Measurements from ENCODE around the gene PELI1.
"Not testable (repeated sequence)": the region's sequence is repeated elsewhere in the genome, so short reads cannot be mapped to it uniquely, and the experiment has no call there.

Gene PELI1

DNA sequence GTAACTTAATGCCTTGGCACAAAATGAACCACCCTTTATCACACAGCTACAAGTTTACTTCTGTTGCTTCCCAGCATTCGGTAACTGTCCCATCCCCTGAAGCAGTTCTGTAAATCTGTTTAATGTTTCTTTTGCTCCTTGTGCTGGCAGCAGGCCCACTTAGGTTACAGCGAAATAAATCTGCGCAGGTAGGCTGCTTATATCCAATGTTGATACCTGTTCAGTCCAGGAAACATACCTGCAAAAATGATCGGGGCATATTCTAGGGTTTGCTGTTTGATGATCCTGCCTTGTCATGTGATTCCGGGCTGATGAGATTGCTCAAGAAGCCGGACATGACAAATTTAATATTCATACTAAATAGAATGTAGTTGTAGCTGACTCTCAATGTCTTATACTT, 23.3 kb downstream of the PELI1 start:
- DNase-seq, result no peak

DNA sequence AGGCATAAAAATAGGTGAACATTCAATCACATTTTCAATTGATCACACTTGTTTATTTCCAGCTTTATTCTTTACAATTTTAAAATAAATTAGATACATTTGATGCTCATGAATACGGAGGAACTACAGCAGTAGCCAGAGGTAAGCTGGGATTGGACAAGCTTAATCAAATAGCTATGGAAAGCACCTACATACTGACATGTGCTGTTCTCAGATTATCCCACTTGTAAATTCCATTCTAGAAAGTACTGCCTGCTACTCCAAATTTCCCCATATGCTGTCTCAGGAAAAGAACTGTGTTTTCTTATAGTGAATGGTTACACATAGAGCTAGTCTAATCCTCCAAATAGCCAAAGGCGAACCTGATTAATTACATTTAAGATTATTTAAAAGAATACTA, 24.2 kb downstream of the PELI1 start:
- DNase-seq, result no peak

DNA sequence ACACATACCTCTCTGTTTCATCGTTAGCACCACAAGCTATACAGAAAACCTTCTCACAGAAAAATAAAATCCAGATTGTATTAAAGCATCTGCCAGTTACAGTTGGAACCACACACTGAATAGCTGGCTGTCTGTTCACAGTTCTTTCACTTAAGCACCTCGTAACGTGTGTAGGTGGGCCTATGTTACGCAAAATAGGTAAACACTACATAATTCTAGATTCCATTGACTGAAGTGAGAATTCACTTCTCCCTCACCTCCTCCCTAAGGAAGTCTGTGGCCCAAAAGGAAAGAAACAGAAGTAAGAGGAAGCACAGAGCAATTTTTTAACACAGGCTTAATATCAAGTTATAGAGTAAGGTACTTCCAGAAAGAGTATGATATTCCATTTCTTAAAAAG, 24.9 kb downstream of the PELI1 start:
- DNase-seq, result no peak

DNA sequence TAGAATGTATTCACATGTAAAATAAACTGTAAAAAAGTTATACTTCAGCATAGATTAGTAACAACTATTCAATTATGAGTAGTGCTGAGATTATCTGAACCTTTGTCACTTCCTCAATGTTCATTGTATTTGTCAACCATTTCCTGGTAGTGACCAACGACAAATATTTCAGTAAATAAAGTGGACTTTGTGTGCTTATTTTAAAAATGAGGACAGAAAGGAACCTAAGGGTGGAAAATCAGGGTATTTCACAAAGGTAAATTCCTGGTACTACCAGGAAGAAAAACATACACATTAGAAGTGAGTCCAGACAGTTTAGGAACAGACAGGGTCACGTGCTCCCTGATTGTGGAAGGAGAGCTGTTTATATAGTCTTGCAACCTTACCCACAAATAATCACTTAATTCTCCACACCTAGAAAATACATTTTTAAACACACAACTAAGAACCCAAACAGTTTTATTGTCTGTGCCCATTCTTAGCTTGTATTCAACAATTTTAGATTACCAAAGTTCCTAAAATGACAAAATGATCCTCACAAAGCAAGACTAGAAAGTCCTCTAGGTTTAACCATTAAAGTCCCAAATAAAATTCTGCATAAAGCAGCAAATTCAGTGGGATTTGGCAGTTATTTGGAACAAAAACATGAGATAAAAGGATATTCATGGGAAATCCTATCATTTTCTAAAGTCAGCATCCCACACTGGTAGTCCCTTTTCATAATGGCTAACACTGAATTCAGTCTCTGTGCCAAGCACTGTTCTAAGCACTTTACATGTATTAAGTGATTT, 28.2 kb downstream of the PELI1 start:
- no peak for DNase-seq

DNA sequence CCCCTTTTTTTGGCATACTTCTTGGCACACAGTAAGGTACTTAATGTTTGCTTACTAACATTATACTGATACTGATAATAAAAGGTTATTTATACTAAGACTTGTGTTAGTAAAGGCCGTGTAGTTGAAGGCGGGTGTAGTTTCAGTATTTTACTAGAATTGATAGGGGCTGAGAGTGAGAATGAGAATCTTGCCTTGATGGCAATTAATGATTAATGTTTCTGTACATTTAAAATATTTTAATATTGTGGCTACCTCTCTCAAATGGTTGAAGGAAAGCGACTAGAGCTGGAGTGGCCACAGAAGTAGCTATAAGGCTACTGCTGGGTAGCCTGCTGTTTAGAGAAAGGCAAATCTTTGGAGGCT, 29.3 kb downstream of the PELI1 start:
- no peak for DNase-seq

DNA sequence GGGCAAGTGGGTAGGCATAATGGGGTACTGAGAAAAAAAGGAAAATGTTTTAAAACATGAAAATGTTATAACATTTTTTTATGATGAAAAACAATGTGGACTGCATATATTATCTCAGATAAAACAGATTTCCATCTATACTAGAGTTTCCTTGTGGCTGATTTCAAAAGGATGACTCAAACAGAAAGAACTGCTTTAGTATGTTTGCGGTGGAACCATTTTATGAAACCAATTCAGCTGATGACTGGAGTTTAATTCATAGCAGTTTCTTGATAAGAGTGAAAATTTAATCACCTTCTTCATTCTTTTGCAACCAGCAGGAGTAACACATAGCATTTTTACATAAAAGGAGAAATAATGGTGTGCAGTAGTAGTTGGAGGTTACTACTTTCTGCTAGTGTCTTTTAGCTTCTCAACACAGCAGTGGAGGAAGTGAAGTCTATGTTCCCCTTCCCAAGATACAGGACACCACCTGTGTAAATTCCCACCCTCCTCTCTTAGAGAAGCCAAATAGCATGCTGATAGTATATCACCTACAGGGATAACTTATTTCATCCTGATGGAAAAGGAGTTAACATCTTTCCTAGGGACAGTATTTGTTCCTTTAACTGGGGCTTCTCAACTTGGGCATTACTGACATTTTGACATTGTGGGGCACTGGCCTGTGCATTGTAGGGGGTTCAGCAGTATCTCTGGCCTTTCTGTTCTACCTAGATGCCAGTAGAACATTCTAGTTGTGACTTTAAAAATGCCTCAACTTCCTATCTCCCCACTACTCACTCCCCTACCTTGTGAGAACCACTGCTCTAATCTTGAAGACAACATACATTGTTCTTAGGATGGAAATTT, 29.9 kb downstream of the PELI1 start:
- no peak for DNase-seq

DNA sequence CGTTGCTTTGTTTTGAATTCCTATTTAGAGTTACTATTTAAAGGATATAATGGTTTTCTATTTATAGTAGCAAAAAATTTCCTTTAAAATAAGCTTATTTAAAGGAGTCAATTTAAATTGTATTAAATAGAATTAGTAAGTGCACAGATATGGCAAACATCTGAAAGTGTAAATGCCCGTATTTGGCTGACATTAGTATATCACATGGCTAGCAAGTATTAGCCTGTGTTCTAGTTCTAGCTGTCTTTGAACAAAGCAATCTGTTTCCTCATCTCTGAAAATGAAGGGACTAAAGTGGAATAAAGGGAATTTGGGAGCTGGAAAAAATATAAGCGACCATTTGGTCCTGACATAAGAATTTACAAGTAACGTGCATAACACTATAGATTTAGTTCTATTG, 32.2 kb downstream of the PELI1 start:
- DNase-seq, result no peak

DNA sequence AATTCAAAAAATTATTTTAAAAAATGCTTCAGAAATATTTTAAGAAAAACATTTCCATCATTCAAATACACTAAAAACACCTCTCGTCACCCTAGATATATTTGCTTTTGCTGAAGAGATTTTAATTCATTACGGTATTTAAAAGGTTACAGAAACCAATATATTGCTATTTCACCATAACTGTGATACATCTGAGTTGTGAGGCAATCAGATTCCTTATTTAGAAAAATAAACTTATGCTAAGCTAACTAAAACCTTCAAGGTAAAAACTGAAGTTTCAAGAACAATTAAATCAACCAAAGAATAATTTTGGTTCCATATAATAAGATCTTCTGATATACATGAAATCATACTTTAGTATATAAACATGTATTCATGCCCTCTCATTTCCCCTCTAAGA, 32.8 kb downstream of the PELI1 start:
- DNase-seq, result no peak

DNA sequence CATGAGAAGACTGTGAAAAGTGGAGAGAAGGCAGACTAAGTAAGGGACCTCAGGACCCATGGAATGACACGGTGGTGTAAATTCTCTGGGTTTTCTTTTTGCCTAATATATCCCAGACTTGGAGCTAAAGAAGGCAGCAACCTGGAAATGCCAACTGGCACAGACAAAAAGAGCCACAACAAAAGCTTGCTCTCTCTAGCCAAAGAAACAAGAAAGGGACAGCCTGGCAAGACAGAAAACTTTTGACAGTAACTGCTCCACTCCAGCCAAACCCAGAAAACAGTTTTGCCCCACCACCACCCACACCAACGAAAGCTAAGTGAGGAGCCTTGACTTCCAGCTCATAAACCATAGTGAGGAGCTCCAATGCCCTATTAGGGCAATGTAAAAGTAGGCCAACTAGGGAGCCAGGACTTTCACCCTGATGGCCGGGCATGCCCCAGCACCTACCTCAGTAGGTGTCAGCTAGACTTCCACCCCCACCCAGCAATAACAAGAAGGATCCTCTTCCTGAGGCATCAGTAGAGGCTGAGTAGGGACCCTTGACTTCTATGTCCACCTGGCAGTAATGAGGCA, 35.5 kb downstream of the PELI1 start:
- DNase-seq, result no peak

DNA sequence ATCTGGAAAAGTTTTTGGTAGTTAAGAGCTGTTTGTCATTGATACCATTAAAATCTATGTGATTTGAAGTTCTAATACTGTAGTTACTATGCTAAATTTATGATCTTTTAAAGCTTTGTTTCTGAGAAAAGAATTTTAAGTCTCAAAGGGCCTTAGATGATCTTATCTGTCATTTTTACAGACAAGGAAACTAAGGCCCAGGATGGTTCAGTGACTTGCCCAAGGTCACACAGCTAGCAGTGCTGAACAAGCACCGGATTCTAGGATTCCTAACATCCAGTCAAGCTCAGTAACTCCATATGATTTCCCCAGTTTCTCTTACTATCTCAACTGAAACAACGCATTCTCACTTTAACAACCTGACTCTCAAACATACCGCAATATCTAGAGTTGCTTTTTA, 37.7 kb downstream of the PELI1 start:
- DNase-seq, result no peak

DNA sequence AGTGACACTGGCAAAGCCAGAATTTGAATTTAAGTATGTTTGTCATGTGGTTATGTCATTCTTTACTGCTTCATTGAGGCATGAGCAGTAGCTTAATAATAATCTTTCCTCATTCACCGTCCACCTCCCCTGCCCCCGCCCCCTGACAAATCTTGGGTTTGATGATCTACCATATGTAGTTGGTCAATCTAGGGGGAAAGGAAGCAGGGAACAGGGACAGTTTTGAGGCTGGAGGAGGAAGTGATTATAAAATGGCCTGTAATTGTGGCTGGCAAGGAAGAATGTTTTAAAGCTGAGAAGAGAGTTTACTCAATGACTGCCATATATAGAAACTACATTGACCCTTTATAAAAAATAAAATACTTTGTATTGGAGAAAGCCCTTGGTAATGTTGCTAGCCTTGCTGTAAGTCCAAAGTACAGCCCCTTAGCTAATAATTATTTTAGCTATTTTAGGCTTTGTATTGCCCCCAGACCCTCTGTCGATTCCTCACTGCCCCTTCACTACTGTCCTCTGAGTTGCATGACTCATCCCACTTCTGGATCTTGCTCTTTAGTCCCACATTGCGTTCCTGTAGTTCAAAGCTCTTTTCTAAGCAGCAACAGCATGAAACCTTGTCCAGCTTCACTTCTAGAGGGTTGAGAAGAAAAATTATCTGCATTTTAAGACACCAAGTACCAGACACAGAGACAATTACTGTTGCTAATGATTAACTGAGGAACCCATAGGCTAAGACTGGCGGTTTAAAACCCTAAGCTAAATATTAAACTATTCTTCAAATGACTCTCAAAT, 38.4 kb downstream of the PELI1 start:
- no peak for DNase-seq

DNA sequence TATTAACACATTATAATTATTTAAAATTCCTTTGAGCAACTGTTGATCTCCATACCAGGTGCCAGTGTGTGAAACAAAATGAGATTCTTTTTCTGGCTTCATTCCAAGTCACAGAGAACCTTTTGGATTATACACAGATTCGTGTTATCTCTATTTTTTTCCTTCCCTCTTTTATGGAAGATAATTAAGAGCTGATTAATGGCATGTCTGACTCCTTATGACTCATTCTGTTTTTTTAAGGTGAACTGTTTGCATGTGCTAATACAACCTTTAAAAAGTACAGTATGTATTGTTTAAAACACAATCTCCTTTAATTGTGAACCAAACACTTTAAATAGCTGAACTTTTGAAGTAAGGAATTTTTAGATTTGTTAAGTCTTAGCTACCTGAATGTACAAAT, 39.3 kb downstream of the PELI1 start:
- DNase-seq, result no peak

DNA sequence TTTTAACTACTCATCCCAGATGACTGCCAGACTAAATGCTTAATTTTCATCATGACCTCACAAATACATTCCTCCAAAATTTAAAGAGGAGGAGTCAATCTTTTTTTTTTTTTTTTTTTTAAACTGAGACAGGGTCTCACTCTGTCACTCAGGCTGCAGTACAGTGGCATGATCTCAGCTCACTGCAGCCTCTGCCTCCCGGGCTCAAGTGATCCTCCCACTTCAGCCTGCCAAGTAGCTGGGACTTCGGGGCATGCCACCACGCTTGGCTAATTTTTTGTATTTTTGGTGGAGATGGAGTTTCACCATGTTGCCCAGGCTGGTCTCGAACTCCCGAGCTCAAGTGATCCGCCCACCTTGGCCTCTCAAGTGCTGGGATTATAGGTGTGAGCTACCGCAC, 41.5 kb downstream of the PELI1 start:
- DNase-seq, result not testable (repeated sequence)

DNA sequence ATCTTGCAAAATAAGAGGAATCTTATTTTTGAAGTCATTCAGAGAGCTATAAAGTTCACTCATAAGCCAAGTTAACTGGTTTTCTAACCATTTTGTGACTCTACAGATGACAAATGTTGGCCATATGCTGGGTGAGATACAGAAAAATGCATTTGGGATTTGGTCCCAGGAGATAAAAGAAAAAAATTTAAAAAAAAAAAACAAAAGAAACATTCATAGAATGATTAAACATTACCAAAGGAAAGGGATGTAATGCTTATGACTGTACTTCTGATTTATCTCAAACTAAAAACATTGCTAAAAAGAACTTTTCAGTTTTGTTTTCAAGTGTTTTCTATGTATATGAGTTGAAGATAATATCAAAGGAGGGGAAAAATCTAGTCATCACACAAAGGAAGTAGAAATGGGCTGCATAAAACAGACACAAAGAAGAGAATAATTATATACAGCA, 43.1 kb downstream of the PELI1 start:
- no peak for DNase-seq

DNA sequence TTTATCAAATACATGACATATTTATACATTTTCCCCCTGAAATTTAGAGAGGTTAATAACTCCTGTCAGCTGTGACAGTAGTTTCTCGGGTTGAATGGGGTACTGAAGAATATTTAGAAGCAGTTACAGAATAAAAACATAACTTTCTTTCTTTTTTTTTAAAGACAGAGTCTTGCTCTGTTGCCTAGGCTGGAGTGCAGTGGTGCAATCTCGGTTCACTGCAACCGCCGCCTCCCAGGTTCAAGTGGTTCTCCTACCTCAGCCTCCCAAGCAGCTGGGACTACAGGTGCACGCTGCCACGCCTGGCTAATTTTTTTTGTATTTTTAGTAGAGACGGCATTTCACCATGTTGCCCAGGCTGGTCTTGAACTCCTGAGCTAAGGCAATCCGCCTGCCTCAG, 43.6 kb downstream of the PELI1 start:
- not testable (repeated sequence) for DNase-seq

DNA sequence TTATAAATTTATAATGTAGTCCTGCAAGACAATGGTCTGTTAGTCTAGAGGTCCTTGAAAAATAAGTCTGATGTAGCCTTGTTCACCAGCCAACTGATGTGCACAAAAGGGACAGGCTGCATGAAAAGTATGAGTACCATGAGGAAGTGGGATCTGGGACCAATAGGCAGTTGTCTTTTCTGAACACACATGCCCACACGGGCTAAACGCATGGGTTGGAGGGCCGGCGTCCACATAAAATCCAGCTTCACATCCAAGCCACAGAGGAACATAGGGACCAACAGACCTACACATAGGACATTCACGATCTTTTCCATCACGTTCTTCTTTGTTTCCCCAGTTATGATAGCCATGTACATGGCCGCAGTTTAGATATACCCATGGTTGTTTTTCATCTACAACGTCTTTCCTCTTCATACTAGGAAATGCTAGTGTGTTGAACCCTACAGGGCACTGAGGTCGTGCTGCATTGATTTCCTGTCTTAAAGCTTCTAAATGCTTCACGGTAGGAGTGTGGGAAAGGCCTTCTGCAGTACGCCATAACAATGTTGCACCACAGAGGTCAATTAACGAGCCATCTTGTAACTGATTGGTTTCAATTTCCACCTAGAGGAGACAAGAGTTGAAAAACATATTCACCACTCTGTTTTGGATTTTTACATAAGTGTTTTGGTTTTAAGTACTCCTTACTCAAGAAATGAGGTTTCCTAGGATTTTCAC, 49.4 kb downstream of the PELI1 start:
- DNase-seq, result no peak

DNA sequence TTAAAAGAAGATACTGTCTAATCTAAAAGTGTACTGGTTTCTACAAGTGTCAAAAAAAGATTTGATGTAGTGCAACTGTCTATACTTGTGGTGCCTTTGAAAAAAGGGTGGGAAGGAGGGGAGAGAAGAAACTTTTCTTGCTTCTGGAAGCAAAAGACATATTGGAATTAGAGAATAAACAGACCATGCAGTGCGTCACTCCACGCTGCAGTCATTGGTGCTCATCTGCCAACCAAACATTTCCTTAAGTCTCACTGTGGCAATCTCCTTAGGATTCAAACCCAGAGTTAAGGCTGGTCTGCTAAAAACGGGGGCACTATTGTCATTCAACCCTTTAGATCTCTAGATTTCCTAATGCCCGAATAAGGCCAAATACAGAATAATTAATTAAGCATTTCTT, 50.9 kb downstream of the PELI1 start:
- no peak for DNase-seq

DNA sequence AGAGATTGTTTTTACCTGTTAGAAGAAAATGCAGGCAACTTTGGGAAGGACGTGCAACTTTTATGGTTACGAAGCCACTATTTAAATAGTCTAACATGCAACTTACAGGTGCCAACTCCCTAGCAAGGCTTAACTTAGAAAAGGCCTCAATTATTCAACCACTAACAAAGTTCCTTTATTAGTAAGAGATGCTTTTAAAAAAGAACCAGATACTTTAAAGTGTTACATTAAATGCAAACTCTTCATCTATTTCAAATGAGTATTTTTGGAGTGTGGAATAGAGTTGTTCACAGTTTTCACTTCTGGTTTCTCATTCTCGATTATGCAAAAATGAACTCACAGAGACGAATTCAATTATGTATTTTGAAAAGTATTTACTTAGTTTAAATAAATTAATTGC, 51.7 kb downstream of the PELI1 start:
- DNase-seq, result no peak

DNA sequence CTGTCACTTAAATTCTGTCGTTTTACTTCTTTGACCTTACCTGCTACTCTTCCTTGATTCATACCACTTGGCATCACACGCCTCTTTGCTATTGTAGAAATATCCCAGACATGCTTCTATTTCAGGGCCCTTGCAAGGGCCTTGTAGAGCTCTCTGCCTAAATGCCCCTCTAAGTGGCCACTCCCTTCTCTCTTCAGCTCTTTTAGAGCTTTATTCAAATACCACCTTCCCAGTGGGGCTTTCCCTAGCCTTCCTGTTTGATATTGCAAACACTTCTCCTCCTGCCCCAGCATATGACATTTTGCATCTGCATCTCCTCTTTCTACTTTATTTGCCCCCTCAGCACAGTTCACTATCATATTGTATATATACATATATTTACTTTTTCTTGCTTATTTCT, 54.0 kb downstream of the PELI1 start:
- DNase-seq, result no peak

DNA sequence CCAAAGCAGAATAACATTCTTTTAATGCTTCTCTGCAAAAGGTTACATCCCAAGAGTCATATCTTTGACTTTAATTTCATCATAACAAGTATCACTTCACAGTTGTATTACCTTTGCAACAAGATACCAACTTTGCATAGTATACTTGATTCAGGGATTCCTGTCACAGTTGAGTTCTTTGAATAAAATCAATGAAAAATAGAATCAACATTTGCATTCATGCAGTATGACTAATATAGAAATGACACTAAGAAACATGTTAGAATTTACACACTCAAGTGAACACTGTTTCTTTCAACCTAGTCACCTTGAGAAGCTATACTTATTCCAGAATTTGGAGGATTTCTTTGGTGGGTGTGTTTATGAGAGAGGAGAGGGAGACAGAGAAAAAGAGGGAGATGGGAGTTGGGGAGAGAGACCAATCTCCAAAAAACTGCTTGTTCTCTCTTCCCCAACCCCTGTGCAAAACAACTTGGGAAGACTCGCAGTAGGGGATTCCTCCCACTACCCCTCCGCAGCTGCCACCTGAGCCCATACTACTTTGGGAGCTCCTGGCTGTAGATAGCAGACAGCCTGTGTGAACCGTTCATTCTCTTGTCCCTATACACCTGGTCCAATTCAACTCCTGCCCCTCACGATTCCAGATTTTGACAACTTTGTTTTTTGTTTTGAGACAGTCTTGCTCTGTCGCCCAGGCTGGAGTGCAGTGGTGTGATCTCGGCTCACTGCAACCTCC, 57.7 kb downstream of the PELI1 start:
- no peak for DNase-seq

DNA sequence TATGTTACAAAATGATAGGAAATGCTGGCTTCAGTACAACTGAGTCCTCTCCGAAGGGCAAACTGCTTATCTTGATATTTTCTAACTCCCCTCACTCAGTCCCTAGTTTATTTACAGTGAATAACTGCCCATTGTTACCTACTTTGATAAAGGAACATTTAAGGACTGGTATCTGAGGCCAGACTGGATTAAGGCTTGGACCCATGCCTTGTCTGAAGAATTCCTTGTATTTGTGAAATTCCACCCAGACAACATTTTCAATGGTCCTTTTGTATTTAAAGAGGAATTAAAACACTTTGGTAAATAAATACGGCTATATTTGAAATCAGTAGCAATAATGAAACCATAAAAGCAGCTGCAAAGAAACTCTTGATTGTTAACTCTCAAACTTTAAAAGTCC, 58.3 kb downstream of the PELI1 start:
- DNase-seq, result no peak

DNA sequence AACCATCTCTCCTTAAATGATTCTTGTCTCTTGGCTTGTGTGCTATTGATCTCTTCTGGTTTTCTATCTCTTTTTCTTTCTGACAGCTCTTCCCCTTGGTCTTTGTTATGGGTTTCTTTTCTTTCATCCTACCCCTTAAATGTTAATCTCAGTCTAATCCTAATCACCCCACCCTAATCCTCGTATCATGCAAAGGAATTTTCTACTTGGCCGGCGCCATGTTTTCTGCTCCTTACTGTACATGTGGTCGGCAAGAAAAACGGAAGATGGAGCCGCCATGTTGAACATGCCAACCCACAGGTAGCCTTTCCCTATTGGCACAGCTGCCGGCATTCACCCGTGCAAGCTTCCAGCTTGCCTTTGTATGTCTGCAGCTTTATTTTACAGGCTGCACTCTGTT, 63.2 kb downstream of the PELI1 start:
- no peak for DNase-seq
